ENCODE measurements around the gene TSG101. TPM values are rescaled to one million over a fixed set of nuclear protein-coding genes. Genes with fewer than 3 reads are reported as not detected.

Gene TSG101
- total and polyA plus RNA-seq, 12 donors: 33.1 to 263 (median 74.3) TPM

- TF ChIP-seq POLR2A (IDR thresholded peaks at IDR 0.05): no peak
- TF ChIP-seq, protein P1, sequence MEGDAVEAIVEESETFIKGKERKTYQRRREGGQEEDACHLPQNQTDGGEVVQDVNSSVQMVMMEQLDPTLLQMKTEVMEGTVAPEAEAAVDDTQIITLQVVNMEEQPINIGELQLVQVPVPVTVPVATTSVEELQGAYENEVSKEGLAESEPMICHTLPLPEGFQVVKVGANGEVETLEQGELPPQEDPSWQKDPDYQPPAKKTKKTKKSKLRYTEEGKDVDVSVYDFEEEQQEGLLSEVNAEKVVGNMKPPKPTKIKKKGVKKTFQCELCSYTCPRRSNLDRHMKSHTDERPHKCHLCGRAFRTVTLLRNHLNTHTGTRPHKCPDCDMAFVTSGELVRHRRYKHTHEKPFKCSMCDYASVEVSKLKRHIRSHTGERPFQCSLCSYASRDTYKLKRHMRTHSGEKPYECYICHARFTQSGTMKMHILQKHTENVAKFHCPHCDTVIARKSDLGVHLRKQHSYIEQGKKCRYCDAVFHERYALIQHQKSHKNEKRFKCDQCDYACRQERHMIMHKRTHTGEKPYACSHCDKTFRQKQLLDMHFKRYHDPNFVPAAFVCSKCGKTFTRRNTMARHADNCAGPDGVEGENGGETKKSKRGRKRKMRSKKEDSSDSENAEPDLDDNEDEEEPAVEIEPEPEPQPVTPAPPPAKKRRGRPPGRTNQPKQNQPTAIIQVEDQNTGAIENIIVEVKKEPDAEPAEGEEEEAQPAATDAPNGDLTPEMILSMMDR (IDR thresholded peaks at IDR 0.05): no peak
- WGBS, 4 donors: 51 to 62% (median 54%) methylated on average over 4 of the region's 4 CpGs
Measured at GRCh38 chr11:18522388-18522787, 4.4 kb downstream of the TSG101 start.

GRCh38 chr11:18521122-18521521 is 5.6 kb downstream of the TSG101 start:
- H3K9me3 ChIP-seq (replicated peaks in 1 of 3): no peaks in the 10 kb centered on the region
- TF ChIP-seq, protein P1 (IDR thresholded peaks at IDR 0.05): no peak
- TF ChIP-seq POLR2A (IDR thresholded peaks at IDR 0.05): no peak
- H3K4me1 ChIP-seq (replicated peaks in 1 of 2): peaks cover 10 to 39% of the 10 kb centered on the region in 2 donors
- 60 to 99% (median 88%) methylated on average over 3 of the region's 3 CpGs for WGBS, 4 donors
- no peak overlapping the region for H3K4me3 ChIP-seq
- no peaks in the 10 kb centered on the region for H3K27me3 ChIP-seq
- no peak overlapping the region for H3K27ac ChIP-seq
- DNase-seq: no peak
- intact Hi-C loops (cut with DNase I): loop anchor here in 1 of 2 donors (10.0 kb wide), 1 partner anchor 196 kb away; the partner anchor contains the start of genes GTF2H1 and HPS5
- H3K36me3 ChIP-seq (replicated peaks in 1 of 2): no peaks in the 10 kb centered on the region

More at GRCh38 chr11:18522388-18522787, 4.4 kb downstream of the TSG101 start:
- no peaks in the 10 kb centered on the region for H3K36me3 ChIP-seq (replicated peaks in 1 of 2)
- no peak overlapping the region for H3K4me3 ChIP-seq
- intact Hi-C loops (cut with DNase I): loop anchor here in 1 of 2 donors (10.0 kb wide), 1 partner anchor 198 kb away; the partner anchor contains the start of genes GTF2H1 and HPS5
- H3K27ac ChIP-seq: no peak overlapping the region
- no peaks in the 10 kb centered on the region for H3K27me3 ChIP-seq
- DNase-seq: no peak
- peaks cover 12 to 39% of the 10 kb centered on the region in 2 donors for H3K4me1 ChIP-seq (replicated peaks in 1 of 2)
- no peaks in the 10 kb centered on the region for H3K9me3 ChIP-seq (replicated peaks in 1 of 3)

GRCh38 chr11:18502352-18502751 is 24.4 kb downstream of the TSG101 start:
- Histone ChIP-seq H3K27me3 (no peaks in the 10 kb centered on the region), H3K27ac (no peak overlapping the region), H3K36me3 (replicated peaks in 1 of 2) (peaks cover 0 to 65% of the 10 kb centered on the region in 2 donors), H3K4me1 (replicated peaks in 1 of 2) (no peaks in the 10 kb centered on the region), H3K4me3 (no peak overlapping the region), H3K9me3 (replicated peaks in 1 of 3) (no peaks in the 10 kb centered on the region)
- intact Hi-C loops (cut with DNase I): no loop called here
- DNase-seq: no peak
- no peak for TF ChIP-seq POLR2A (IDR thresholded peaks at IDR 0.05)
- TF ChIP-seq, protein P1 (IDR thresholded peaks at IDR 0.05): no peak

GRCh38 chr11:18501629-18502028 is 25.1 kb downstream of the TSG101 start:
- DNase-seq: no peak
- Histone ChIP-seq H3K27me3 (no peaks in the 10 kb centered on the region), H3K36me3 (replicated peaks in 1 of 2) (peaks cover 0 to 58% of the 10 kb centered on the region in 2 donors), H3K9me3 (replicated peaks in 1 of 3) (no peaks in the 10 kb centered on the region), H3K27ac (no peak overlapping the region), H3K4me3 (no peak overlapping the region), H3K4me1 (replicated peaks in 1 of 2) (no peaks in the 10 kb centered on the region)
- 95 to 100% (median 98%) methylated on average over 1 of the region's 1 CpG for WGBS, 4 donors
- intact Hi-C loops (cut with DNase I): no loop called here
- no peak for TF ChIP-seq POLR2A (IDR thresholded peaks at IDR 0.05)
- TF ChIP-seq, protein P1 (IDR thresholded peaks at IDR 0.05): no peak

Data from adrenal gland (tissue), 12 donors.